Measurements from ENCODE around the gene SERTAD2. TPM values are rescaled to one million over a fixed set of nuclear protein-coding genes. Genes with fewer than 3 reads are reported as not detected.

Gene SERTAD2
- total RNA-seq, 1 experiment from 2014 or later, result 4.1 TPM

DNA sequence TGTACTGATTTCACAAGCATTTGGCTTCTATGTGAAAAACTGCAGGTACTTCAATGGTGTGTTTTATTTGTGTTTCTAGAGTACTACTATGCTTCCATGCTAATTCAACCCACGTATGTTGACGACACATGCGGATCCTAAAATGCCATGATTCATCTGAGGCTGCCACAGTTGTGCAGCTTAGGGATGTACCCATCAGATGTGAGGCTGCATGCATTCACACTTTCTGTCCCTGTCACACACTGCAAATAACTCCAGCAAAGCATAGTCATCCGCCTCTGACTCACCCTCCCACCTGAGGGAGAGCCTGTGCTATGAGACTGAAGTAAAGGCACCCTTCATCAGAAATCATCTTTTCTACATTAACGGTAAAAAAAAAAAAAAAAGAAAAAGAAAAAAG lies 22.1 kb upstream of the SERTAD2 start:
- peak; percentile 49 for DNase-seq (ENCODE audit: low read depth)

DNA sequence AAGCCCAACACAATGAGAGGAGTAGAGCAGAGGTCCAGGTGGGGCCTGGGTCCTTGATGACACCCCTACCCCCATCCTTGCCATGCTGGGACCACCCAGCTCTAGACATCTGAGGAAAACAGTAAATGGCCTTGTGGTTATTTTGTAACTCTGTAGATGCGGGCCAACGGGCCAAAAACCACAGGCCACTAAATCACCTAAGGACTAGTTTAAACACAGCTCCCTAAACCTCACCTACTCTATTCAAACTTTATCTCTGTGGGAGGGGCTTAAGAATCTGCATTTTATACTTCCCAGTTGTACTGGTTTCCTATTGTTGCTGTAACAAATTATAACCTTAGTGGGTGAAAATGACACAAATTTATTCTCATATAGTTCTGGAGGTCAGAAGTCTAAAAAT lies 19.0 kb upstream of the SERTAD2 start:
- no peak for DNase-seq (ENCODE audit: low read depth)

DNA sequence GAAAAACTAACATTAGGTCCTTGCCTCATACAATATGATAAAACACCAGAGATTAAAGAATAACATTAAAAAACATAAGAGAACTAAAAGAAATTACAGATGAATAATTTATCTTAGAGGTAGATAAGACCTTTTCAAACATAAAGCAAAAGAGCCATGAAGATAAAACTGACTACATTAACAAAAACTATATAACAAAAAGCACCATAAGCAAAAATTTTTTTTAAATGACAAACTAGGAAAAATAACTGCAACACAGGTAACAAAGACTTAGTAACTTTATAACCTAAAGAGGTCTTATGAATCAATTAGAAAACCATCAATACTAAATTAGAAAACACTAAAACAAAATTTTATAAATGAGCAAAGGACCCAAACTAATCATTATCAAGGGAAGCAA lies 16.3 kb upstream of the SERTAD2 start:
- DNase-seq (ENCODE audit: low read depth), result no peak

DNA sequence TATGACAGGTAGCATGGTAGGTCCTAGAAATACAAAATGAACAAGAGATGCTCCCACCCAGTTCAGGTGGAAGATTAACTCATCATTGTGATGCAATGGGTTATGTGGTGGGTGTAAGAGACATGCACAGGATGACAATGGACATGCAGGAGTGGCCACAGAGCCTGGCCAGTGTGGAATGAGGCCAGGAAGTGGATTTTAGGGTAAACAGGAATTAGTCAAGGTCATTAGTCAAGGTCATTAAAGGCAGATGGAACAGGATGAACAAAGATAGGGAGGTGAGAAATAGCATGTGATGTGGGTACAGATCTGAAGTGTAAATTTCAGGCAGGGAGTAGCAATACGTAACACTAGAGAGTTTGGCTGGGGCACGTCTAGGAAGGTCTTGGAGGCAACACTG lies 15.6 kb upstream of the SERTAD2 start:
- DNase-seq (ENCODE audit: low read depth), result no peak

DNA sequence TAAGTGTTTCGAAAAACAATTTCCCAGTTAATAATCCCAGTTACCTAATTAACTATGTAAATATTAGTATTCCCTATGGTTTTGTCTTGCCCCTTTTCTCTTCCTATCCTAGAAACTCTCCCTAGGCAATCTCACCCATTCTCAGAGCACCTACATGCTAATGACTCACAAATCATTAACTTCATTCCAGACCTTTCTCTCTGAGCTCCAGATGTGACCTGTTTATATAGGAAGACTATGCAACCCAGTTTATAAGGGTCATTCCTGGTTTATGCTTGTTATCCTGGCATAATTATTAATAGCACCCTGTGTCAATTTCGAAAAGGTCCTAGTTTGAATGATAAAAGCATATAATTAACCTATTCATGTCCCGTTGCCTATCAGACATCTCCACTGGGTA lies 14.8 kb upstream of the SERTAD2 start:
- DNase-seq (ENCODE audit: low read depth), result no peak

DNA sequence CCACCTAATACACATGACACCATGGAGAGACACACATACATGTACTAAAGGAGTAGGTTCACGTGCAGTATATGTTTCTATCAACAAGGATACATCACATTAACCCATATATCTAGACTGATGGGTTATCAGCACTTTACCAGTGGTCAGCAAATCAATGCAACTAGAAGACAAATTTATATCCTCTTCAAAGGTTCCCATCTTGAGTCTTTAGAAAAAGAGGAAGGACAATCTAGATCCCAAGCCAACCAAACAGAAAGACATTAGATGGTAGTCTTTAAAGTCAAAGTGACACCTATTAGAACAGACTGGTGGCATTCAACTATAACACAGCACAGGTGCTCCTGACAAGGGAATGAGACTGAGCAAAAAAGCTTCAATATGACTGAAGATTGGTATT lies 13.8 kb upstream of the SERTAD2 start:
- no peak for DNase-seq (ENCODE audit: low read depth)

DNA sequence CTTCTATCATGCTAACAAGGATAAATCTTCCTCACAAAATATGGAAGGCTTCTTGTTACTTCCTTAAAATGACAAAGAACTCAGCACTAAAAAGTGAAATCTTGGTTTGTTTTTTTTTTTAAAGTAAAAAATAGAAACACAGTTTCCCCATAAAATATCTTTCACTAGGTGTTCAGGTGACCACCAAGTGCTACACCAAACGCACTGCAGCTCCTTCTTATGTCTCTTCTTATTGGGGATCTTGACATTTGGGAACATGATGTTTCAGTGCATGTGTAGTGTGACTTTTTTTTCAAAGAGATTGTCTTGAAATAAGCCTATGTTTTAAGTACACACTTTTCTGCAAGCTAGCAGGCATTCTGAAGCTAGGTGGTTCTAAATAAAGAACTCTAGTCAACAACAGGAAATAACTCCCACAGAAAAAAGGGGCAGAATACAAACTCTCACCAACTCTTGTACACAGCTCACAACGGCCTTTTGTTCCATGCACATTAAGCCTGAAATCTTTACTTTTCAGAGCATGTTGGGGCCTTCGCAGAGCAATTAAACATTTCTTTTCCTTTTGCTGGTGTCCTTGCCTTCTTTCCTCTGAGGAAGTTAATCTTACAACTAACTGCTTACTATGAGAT lies 13.2 kb upstream of the SERTAD2 start:
- DNase-seq (ENCODE audit: low read depth), result no peak

DNA sequence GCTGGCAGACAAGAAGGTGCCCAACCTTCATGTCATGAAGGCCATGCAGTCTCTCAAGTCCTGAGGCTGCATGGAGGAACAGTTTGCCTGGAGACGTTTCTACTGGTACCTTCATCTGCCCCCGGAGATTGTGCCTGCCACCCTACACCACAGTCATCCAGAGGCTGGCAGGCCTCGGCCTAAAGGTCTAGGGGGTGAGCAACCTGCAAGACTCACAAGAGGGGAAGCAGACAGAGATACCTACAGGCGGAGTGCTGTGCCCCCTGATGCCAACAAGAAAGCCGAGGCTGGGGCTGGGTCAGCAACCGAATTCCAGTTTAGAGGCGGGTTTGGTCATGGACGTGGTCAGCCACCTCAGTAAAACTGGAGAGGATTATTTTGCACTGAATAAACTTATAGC lies 12.0 kb upstream of the SERTAD2 start:
- DNase-seq (ENCODE audit: low read depth), result no peak

DNA sequence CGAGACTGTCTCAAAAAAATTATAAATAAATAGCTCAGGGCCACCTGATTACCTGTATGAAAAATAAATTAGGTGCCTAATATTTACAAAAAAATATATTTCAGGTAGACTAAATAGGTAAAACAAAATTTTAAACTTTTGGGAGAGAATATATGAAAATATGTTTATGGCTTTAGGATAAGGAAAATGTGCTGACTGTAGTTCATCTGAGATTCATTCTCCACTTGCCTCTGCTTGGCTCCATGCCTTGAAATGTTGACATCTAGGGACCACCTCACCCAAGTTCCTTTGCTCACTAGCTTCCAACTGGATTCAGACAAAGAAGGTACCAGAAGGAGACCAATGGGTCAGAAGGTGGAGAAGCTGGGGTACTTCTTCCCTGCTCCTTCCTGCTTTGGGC lies 9.7 kb upstream of the SERTAD2 start:
- no peak for DNase-seq (ENCODE audit: low read depth)

DNA sequence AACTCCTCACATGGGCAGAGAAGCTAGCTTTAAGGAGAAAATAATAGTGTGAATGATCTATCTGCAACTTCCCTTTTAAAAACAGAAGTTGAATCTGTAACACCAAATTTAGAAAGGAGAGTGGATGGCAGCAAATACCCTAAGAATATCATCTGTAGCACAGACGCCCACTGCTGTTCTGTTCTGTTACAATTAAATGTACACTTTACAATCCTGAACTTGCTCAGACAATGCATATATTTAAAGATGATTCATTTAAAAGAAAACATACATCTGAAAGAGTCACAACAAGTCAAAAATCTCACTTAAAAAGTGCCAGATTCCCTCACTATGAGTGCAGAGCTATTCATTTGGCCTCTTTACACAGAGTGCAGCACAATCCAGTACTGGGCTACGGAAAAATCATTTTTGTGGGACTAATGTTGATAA lies 8.0 kb upstream of the SERTAD2 start:
- DNase-seq (ENCODE audit: low read depth), result no peak

DNA sequence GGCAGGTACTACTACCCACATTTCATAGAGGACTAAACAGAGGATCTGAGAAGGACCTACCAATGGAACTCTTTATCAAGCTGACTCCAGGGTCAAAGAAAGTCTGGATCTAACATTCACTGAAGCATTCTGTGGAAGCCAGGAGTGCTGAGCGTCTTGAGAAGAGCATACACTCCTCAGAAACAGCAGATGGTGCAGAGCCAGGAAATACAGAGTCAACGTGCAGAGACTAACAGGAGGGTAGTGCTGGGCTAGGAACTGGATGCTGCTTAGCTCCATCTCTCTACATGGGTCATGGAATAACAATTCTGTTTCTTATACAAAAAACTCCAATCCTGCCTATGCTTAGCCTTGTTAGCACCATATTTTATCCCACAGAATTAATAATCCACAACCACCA lies 5.5 kb upstream of the SERTAD2 start:
- DNase-seq (ENCODE audit: low read depth), result no peak

DNA sequence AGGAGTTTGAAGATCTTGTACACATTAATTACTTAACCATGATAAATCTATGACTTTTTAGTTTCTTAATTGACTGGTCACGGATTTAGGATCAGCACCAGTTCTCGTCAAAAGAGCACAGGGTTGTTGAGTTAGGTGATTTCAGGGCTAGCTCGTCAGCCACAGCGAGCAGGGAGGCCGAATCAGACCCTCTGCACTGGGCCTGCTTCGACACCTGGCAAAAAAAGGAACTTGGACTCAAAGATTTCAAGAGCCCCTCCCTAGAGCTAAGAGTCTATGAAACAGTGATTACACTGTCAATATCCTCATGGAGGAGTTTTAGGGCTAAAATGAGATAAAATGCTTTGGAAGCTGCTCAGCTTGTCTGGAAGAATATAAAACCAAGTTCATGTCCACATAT lies 4.6 kb upstream of the SERTAD2 start:
- DNase-seq (ENCODE audit: low read depth), result no peak

DNA sequence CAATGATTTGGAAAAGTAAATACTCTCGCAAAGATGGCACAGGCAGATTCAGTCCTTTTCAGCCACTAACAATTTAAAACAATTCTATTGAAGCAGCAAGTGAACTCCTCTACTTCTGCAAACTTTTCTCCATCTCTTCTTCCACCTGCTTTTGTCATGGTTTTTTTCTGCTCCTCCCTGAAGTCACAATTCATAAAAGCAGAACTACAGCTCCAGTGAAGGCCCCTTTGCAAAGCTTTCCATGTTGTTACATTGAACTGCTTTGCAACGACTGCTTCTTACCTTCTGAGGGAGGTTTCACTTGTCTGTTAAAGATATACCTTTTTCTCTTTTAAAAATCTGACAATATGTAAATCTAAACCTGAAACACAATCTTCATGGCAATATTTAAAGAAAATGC lies 3.7 kb upstream of the SERTAD2 start:
- DNase-seq (ENCODE audit: low read depth), result no peak

DNA sequence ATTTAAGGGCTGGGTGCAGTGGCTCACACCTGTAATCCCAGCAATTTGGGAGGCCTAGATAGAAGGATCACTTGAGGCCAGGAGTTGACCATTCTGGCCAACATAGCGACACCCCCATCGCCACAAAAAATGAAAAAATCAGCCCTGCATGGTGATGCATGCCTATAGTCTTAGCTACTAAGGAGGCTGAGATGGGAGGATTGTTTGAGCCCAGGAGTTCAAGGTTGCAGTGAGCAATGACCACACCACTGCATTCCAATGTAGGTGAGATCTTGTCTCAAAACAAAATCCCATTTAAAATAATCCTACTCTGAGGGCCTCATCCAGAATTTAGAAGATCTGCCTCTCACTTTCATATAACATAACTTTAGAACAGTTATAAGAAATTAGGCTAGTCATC lies 2.7 kb upstream of the SERTAD2 start:
- DNase-seq (ENCODE audit: low read depth), result no peak

DNA sequence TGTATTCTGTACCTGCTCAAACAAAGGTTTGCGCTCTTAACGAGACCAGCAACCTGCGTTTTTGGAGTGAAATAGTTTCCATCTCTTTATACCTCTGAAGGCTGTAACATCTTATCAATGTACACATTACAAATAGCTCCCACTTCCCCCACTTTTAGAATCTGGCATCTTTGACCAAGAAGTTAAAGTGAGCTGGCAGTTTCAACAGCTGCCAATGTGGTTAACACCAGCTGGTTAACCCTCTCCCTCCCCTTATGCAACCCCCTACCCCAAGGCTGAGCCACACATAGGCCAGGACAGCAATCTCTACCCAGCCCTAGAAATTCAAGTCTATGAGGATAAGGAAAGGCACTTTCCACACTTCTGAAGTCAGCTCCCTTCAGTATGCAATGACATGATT lies 2.2 kb upstream of the SERTAD2 start:
- DNase-seq (ENCODE audit: low read depth), result no peak

DNA sequence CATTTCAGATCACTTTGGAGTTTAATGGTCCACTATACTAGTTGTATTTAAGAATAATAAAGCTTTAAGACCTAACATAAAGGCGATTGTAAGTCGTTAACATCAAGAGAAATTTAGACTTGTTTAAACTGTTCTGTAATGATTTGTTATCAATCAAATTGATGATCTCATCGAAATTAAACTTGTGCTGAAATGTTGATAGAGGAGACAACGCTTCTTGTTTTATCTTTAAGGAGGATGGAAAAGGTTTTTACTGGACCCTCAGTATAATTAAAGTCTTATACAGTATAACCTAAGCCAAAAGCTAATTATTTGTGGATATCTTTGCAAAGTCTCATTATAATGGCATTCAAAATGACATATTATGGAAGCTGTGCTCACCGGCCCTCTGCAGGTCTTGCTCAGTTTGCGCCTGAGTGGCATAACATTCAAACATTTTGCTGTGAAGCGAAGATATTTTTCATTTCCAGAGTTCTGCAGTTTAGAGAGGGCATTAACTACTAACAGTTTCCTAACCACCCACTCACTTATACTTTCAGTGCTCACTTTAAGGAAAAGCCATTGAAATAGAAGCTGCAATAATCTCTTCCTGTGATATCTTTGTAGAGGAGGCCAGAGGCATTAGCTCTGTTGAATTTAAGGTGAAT lies 1.4 kb upstream of the SERTAD2 start:
- DNase-seq (ENCODE audit: low read depth), result no peak

DNA sequence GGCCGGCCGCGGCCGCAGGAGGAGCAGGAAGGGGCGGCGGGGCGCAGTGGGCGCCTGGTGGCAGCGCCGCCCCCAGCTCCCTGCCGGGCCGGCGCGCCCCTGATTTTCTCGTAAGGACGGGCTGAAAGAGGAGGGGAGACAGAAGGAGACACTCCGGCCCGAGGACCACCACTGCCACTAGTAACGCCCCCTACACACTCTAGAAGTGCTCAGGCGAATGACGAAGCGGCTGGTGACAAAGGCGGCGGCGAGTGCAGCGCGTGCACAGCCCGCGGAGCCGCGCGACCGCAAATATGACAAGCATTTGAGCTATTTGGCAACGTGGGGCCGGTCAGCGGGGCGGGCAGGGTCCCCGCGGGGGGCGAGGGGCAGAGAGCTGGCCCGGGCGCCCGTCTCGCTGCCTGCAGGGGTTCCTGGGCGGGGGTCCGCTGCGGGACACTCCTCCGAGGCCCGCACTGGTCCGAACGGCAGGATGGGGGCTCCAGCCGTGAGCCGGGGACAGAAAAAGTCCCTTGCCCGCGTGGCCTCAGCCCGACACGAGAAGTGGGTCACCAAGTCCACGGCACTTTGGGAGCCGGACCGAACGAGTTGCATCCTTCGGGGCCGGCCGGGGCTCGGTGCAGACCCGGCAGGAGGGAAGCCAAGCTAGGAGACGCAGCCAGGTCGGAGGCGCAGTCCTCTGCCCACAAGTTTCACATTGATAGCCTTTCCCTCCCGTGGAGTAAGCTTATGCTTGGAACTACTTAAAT lies 524 bp upstream of the SERTAD2 start:
- DNase-seq (ENCODE audit: low read depth), result peak; percentile 90

DNA sequence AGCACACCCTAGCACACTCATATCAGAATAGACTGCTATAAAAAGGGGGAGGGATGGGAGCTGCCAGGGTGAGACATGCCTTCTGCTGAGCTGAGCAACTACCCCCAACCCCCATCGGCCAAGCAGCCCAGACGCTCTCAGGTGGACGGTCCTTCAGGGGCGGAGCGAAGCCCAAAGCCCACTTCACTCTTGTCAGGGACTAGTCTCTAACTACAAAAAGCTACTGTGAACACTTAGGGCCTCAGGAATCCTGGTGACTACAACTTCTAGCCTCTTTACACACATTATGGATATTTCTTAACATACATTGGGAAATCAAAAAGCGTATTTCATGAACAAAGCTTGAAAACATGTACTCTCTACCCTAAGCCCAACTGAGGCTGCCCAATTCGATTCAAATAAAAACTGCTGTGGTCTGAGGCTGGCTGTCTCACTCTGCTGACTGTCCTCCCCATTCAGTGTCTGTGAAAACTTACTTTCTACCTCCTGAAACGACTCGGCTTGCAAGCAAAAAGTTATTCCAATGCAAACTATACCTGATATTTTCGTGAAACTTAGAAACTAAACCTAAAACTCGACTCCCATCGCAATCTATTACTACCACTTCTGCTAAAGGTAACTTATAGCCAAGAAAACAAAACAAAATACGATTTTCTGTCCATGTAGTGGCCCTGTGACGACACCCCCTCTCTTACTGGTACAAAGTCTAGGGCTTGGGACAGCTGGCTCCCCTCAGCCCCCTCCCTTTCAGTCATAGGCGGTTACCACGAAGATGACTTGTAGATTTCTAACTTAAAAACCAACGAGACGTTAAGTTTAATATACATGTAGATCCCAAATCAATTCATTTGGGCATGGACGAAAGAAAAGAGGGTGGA lies 1.2 kb downstream of the SERTAD2 start:
- DNase-seq (ENCODE audit: low read depth), result peak; percentile 56

DNA sequence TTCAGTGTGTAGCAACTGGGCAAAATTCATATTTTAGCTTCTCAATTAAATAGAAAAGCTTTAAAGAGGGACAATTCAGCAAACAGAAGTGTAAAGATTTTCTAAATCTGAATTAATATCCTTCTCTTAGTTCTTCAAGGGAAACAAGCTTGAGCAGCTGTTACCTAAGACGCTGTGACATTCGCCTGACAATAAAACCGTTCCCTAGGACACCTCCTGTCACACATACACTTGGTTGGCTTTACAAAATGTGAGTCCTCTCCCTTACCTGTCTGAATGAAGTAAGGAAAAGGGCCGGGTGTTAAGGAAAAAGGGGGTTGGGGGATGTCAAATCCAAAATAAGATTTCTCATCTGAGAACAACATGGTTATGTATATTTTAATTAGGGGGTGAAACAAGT lies 2.1 kb downstream of the SERTAD2 start:
- DNase-seq (ENCODE audit: low read depth), result no peak

DNA sequence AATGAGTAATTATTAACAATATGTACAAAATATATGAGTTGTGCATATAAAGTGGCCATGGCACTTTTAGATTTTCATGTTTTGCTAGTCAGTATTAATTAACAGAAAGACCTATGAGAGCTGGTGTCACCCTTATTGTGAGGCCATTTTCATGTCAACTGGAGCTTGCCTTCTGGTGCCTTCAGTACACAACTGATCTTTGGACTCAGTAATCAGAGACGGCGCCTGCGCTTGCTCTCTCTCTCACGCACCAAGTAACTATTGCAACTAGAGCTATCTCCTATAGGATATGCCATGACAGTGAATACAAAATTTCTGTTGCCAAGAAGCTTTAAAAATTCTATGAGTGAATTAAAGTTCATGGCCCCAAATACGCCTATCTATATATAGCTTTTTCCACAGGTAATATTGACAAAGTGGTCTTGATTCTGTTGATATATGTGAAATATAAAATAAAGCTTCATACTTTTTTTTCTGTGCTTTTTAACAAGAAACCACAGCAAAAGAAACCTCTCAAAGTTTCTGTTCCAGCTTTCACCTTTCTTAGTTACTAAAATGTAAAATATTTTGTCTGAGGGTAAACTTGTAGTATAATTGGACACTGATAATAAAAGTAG lies 2.9 kb downstream of the SERTAD2 start:
- DNase-seq (ENCODE audit: low read depth), result no peak

DNA sequence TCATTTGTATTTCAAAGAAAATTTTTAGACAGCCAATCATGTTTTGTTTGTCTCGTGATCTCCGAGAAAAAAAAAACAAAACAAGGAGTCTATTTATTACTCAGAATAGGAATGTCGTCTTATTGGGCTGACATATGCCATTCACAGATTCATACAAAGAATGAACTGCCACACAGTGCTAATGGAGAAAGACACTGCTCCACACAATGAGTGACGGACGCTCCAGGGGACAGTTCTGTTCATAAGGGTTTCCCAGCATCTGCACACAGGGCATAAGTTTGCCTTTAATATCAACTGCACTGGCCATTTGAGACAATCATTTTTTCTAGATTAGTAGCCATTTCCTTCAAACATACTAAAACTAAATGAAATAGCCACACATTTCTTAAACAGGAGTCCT lies 3.4 kb downstream of the SERTAD2 start:
- no peak for DNase-seq (ENCODE audit: low read depth)

DNA sequence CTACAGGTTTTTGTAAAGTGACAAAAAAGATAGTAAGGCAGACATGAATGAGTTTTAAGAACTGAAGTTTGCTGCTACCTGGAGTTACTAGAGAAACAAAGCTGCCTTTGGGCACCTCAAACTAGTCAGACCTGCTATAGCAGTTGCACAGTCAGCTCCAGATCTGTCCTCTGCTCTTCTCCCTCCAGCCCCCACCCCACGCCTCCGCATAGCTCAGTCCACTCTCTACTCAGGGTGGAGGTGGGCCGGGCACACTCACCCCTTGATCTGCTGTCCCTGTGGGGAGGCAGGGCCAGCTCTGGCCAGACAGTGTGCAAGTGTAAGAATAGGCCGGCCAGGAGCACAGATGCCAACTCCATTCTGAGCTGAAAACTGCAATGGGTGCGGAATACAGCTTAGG lies 4.1 kb downstream of the SERTAD2 start:
- no peak for DNase-seq (ENCODE audit: low read depth)
